Measurements from ENCODE around the gene CCDC91.
A peak's percentile ranks its signal among the peaks of the same experiment; 100 is the strongest.

Gene CCDC91

GRCh38 chr12:28543021-28543890 is 353.0 kb downstream of the CCDC91 start:
- no peak for DNase-seq

GRCh38 chr12:28550757-28551704 is 360.8 kb downstream of the CCDC91 start:
- DNase-seq: no peak

- no peak for DNase-seq
Observed at GRCh38 chr12:28552251-28552970, 362.2 kb downstream of the CCDC91 start.

GRCh38 chr12:28555748-28556147 is 365.5 kb downstream of the CCDC91 start:
- no peak for DNase-seq

- no peak for DNase-seq
Observed at GRCh38 chr12:28558250-28558649, 368.0 kb downstream of the CCDC91 start.

GRCh38 chr12:28563286-28563685 is 373.0 kb downstream of the CCDC91 start:
- DNase-seq: no peak

GRCh38 chr12:28563936-28564335 is 373.7 kb downstream of the CCDC91 start:
- peak in 1 of 2 donors; percentile 8 for DNase-seq

GRCh38 chr12:28568118-28568517 is 377.9 kb downstream of the CCDC91 start:
- no peak for DNase-seq

- DNase-seq: no peak
Observed at GRCh38 chr12:28568704-28569103, 378.4 kb downstream of the CCDC91 start.

GRCh38 chr12:28569698-28570411 is 379.6 kb downstream of the CCDC91 start:
- no peak for DNase-seq

- DNase-seq: no peak
Observed at GRCh38 chr12:28570811-28571210, 380.6 kb downstream of the CCDC91 start.

- no peak for DNase-seq
Observed at GRCh38 chr12:28574746-28575592, 384.7 kb downstream of the CCDC91 start.

GRCh38 chr12:28575593-28576205 is 385.4 kb downstream of the CCDC91 start:
- DNase-seq: no peak

GRCh38 chr12:28578361-28578760 is 388.1 kb downstream of the CCDC91 start:
- DNase-seq: no peak

- no peak for DNase-seq
Observed at GRCh38 chr12:28578833-28579252, 388.6 kb downstream of the CCDC91 start.

GRCh38 chr12:28582672-28583376 is 392.6 kb downstream of the CCDC91 start:
- DNase-seq: no peak

GRCh38 chr12:28583701-28584261 is 393.5 kb downstream of the CCDC91 start:
- DNase-seq: peak; percentile 25 to 46

- no peak for DNase-seq
Observed at GRCh38 chr12:28585146-28585545, 394.9 kb downstream of the CCDC91 start.

- no peak for DNase-seq
Observed at GRCh38 chr12:28586481-28586880, 396.2 kb downstream of the CCDC91 start.

GRCh38 chr12:28591831-28592230 is 401.6 kb downstream of the CCDC91 start:
- DNase-seq: no peak

Measured in inflammatory macrophage (primary cell).